ENCODE measurements around the gene CDR2.

DNA sequence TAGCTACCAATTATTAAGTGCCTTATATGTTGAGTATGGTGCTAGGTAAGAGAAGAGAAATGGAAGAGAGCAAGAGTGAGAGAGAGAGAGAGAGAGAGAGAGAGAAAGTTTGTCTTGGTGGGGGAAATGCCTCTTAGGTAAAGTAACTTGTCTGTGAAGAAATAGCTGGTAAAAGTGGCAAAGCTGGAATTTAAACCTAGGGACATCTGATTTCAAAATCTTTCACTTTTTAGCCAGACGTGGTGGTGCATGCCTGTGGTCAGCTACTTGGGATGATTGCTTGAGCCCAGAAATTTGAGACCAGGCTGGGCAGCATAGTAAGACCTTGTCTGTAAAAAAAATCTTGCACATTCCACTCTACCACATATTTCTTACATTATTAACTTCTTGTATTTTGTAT is 23.0 kb upstream of the CDR2 start:
- TF ChIP-seq EZH2phosphoT487 (IDR thresholded peaks at IDR 0.05; ENCODE audit: low read length) (no peak), EZH2 (optimal IDR thresholded peaks at IDR 0.05; ENCODE audit: low read depth, low read length) (no peak)
- TF ChIP-seq, protein P1, sequence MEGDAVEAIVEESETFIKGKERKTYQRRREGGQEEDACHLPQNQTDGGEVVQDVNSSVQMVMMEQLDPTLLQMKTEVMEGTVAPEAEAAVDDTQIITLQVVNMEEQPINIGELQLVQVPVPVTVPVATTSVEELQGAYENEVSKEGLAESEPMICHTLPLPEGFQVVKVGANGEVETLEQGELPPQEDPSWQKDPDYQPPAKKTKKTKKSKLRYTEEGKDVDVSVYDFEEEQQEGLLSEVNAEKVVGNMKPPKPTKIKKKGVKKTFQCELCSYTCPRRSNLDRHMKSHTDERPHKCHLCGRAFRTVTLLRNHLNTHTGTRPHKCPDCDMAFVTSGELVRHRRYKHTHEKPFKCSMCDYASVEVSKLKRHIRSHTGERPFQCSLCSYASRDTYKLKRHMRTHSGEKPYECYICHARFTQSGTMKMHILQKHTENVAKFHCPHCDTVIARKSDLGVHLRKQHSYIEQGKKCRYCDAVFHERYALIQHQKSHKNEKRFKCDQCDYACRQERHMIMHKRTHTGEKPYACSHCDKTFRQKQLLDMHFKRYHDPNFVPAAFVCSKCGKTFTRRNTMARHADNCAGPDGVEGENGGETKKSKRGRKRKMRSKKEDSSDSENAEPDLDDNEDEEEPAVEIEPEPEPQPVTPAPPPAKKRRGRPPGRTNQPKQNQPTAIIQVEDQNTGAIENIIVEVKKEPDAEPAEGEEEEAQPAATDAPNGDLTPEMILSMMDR (IDR thresholded peaks at IDR 0.05; ENCODE audit: low read length) = no peak

Measured in MM.1S (cell line).